Mucosa of descending colon (tissue), 3 donors: ENCODE results near the gene EIF2A. TPM values are rescaled to one million over a fixed set of nuclear protein-coding genes. Genes with fewer than 3 reads are reported as not detected.
"Not testable (repeated sequence)": the region's sequence is repeated elsewhere in the genome, so short reads cannot be mapped to it uniquely, and the experiment has no call there.

Source experiments
- ATAC-seq: fragments of 200-7000 bp; cut with Tn5 transposase; one replicate; pipeline ENCODE4 v1.9.1; 2020; ENCODE audit warnings: mild to moderate bottlenecking, moderate library complexity
- DNase-seq, 3 donors: peaks; one replicate each; pipeline ENCODE4 v3.0.0-alpha.2; 2020
- H3K36me3 ChIP-seq: fragments of 200-600 bp; one replicate; pipeline ENCODE4 v1.8.0; 2021; ENCODE audit warnings: low read depth, mild to moderate bottlenecking
- H3K4me1 ChIP-seq: fragments of 200-600 bp; one replicate; pipeline ENCODE4 v1.8.0; 2021; ENCODE audit warnings: low read depth, mild to moderate bottlenecking
- H3K4me3 ChIP-seq: fragments of 200-600 bp; one replicate; pipeline ENCODE4 v1.8.0; 2021; ENCODE audit warnings: mild to moderate bottlenecking
- H3K9me3 ChIP-seq: fragments of 200-600 bp; one replicate; pipeline ENCODE4 v1.8.0; 2021; ENCODE audit warnings: mild to moderate bottlenecking
- CTCF ChIP-seq: fragments of 200-600 bp; IDR thresholded peaks from one replicate; pipeline ENCODE4 v1.8.0; 2022; ENCODE audit warnings: antibody characterized with exemption, mild to moderate bottlenecking
- intact Hi-C, 2 donors: fragments of 100-400 bp; cut with DNase I in 1 of 2; cut with micrococcal nuclease in 1 of 2; formaldehyde crosslinking; loops; one replicate each; pipeline versions ENCODE4 v1.11.0 to v1.11.1; 2022; cut with DNase I, micrococcal nuclease
- long read RNA-seq, 2 donors: library from polyadenylated mRNA; unstranded; transcript quantifications; one replicate each; pipeline ENCODE4 v2.0.0, GENCODE V29; 2019 to 2021
- total RNA-seq, 3 donors: library from RNA; stranded (reverse); fragmentation: NEBNext Ultra II Directional in 2 of 3; extraction: Animal tissue kit (Norgen Biotek cat#: 25700) in 2 of 3; gene quantifications; one replicate each; pipeline versions ENCODE4 v1.2.1 to v1.2.4, GENCODE V29; 2021 to 2023
- donor health status: DM: no; HTN: no; CAD: no; lungs with moderate emphysema.
- donor health status: DM: no; HTN: no; CAD: no.
- donor health status: DM: no; HTN: yes; CAD: no.

The EIF2A gene
- 10 to 100 TPM; 67.4 to 78.9 (median 74.1) TPM for total RNA-seq
- long read RNA-seq, donor 1, transcript EIF2A-203 (14 exons, 2,198 nt): major isoform, 57 of 66 reads
- long read RNA-seq, donor 1, partial matches to known transcripts: 2 of 66 reads
- long read RNA-seq, donor 1, other reads (novel, unspliced or antisense): 4 of 66 reads
- long read RNA-seq, donor 2, transcript EIF2A-203 (14 exons, 2,198 nt): major isoform, 25 of 37 reads
- long read RNA-seq, donor 2, partial matches to known transcripts: 6 of 37 reads
- long read RNA-seq, donor 2, other reads (novel, unspliced or antisense): 3 of 37 reads

- intact Hi-C loops: no loop called here
- peak; percentile 96 for ATAC-seq
- H3K9me3 ChIP-seq: no peaks in the 10 kb centered on the region
These were observed at the start of gene EIF2A, which contains the start of gene SERP1 for GRCh38 chr3:150546226-150547044. EIF2A (plus strand) TSS chr3:150546787; CDS start chr3:150546803, 16 bp downstream. SERP1 (minus strand) TSS chr3:150546496; CDS start chr3:150546135, 361 bp downstream.

GRCh38 chr3:150497956-150498355, 48.6 kb upstream of the EIF2A start:
- no peaks in the 10 kb centered on the region for H3K9me3 ChIP-seq
- no peak for TF ChIP-seq CTCF
- no peaks in the 10 kb centered on the region for H3K36me3 ChIP-seq
- intact Hi-C loops: loop anchor here (5.0 to 10.0 kb wide), 3 partner anchors 83 to 276 kb away; no protein-coding TSS in a partner anchor
- no peak overlapping the region for H3K4me3 ChIP-seq
- no peaks in the 10 kb centered on the region for H3K4me1 ChIP-seq
- ATAC-seq: peak; percentile 71
- no peak for DNase-seq

More at GRCh38 chr3:150546226-150547044, at the start of gene EIF2A, which contains the start of gene SERP1:
- Histone ChIP-seq H3K36me3 (no peaks in the 10 kb centered on the region), H3K4me1 (peaks cover 22% of the 10 kb centered on the region), H3K4me3 (peak within 1 kb of the TSS; percentile 93)
- no peak for TF ChIP-seq CTCF
- DNase-seq: peak; percentile 99 to 100 (median 99)

GRCh38 chr3:150500960-150501359, 45.6 kb upstream of the EIF2A start:
- intact Hi-C loops, ATAC-seq, H3K36me3 ChIP-seq, H3K9me3 ChIP-seq, H3K4me3 ChIP-seq, DNase-seq, H3K4me1 ChIP-seq: not testable (repeated sequence)

- Histone ChIP-seq H3K4me3 (no peak overlapping the region), H3K9me3 (no peaks in the 10 kb centered on the region), H3K4me1 (no peaks in the 10 kb centered on the region), H3K36me3 (no peaks in the 10 kb centered on the region)
- DNase-seq (no peak), ATAC-seq (no peak)
- no peak for TF ChIP-seq CTCF
- intact Hi-C loops: no loop called here
These were observed 43.0 kb upstream of the EIF2A start for GRCh38 chr3:150503402-150504099.

GRCh38 chr3:150504483-150504882, 42.1 kb upstream of the EIF2A start:
- Histone ChIP-seq H3K36me3 (no peaks in the 10 kb centered on the region), H3K4me1 (no peaks in the 10 kb centered on the region), H3K4me3 (no peak overlapping the region), H3K9me3 (no peaks in the 10 kb centered on the region)
- DNase-seq: no peak
- ATAC-seq: no peak
- intact Hi-C loops: no loop called here
- TF ChIP-seq CTCF: no peak
